IPS-18c (cell line): Measurements from ENCODE around the gene INTS6.

Source experiments
- H3K4me3 ChIP-seq: 2 replicates; pipeline ENCODE4 v1.7.0; 2013; ENCODE audit warnings: low read depth, mild to moderate bottlenecking, low read length, moderate library complexity; ENCODE audit not compliant: insufficient read depth
- H3K9me3 ChIP-seq: one replicate; pipeline ENCODE4 v1.6.1; 2013; ENCODE audit warnings: mild to moderate bottlenecking, low read length, moderate library complexity; ENCODE audit not compliant: control insufficient read depth, insufficient read depth

The INTS6 gene

GRCh38 chr13:51318876-51319275, 134.0 kb downstream of the INTS6 start:
- Histone ChIP-seq H3K9me3 (no peaks in the 10 kb centered on the region), H3K4me3 (no peak overlapping the region)

GRCh38 chr13:51318015-51318414, 134.8 kb downstream of the INTS6 start:
- H3K9me3 ChIP-seq, result no peaks in the 10 kb centered on the region
- H3K4me3 ChIP-seq, result no peak overlapping the region

- Histone ChIP-seq H3K9me3 (no peaks in the 10 kb centered on the region), H3K4me3 (no peak overlapping the region)
Observed at GRCh38 chr13:51317262-51317661, 135.6 kb downstream of the INTS6 start.

DNA sequence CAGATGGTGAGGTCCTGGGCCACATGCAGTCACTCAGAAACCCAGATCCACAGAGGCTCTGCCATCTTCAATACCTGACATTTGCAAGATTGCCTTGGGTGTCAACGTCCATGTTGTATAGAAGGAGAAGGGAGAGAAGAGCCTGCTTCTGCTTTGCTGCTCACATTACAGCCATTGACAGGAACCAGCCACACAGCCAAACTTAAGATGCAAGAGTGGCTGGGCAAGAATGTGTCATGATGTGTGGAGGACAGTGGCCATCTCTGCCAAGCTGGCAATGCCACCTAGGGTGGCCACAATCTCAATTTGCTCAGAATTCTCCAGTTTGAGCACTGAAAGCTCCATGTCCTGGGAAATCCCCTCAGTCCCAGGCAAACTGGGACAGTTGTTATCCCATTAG, 139.2 kb downstream of the INTS6 start:
- Histone ChIP-seq H3K9me3 (no peaks in the 10 kb centered on the region), H3K4me3 (no peak overlapping the region)

- no peaks in the 10 kb centered on the region for H3K9me3 ChIP-seq
- H3K4me3 ChIP-seq, result no peak overlapping the region
Observed at GRCh38 chr13:51311957-51312520, 140.8 kb downstream of the INTS6 start.
